HG02852 (cell line): ENCODE measurements around the gene ZDHHC11B.

Experiments used
- ATAC-seq: cut with Tn5 transposase; IDR thresholded peaks from one replicate; pipeline ENCODE4 v1.9.1; 2021; ENCODE audit warnings: mild to moderate bottlenecking, moderate library complexity; ENCODE audit not compliant: unreplicated experiment

Gene ZDHHC11B

GRCh38 chr5:675111-675870 lies 109.2 kb downstream of the ZDHHC11B start:
- ATAC-seq, result no peak

- ATAC-seq, result no peak
Measured at GRCh38 chr5:674630-675011, 109.9 kb downstream of the ZDHHC11B start.

GRCh38 chr5:673831-674629 lies 110.5 kb downstream of the ZDHHC11B start:
- ATAC-seq, result no peak

DNA sequence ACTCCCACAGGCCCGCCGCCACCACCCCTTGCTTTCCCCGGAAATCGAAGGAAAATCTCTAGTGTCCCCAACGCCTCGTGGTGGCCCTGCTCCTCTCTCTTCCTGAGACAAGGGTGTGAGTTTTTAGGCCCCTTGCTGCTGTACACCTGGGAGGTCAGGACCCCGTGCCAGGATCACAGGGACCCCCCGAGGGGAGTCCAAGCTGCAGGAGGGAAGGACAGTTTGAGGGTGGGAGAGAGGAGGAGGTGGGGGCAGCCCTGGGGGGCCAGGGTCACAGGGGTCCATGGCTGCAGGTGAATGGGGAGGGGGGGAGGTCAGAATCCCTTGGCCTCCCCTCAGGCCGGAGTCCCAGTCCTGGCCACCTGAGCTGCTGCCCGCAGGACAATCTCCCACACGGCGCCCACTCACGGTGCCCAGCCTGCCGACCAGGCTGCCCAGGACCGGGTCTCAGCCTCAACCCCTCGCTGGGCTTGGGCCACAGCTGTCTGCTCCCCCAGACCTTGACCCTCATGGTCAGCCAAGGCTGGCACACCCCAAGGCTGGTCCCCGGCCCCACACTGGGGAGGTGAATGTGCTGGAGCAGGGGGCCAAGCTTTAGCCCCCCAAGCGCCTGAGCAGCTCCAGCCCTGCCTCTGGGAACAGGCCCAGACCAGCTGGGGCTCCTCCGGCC lies 111.2 kb downstream of the ZDHHC11B start:
- ATAC-seq, result no peak

GRCh38 chr5:672329-673160 lies 112.0 kb downstream of the ZDHHC11B start:
- no peak for ATAC-seq

DNA sequence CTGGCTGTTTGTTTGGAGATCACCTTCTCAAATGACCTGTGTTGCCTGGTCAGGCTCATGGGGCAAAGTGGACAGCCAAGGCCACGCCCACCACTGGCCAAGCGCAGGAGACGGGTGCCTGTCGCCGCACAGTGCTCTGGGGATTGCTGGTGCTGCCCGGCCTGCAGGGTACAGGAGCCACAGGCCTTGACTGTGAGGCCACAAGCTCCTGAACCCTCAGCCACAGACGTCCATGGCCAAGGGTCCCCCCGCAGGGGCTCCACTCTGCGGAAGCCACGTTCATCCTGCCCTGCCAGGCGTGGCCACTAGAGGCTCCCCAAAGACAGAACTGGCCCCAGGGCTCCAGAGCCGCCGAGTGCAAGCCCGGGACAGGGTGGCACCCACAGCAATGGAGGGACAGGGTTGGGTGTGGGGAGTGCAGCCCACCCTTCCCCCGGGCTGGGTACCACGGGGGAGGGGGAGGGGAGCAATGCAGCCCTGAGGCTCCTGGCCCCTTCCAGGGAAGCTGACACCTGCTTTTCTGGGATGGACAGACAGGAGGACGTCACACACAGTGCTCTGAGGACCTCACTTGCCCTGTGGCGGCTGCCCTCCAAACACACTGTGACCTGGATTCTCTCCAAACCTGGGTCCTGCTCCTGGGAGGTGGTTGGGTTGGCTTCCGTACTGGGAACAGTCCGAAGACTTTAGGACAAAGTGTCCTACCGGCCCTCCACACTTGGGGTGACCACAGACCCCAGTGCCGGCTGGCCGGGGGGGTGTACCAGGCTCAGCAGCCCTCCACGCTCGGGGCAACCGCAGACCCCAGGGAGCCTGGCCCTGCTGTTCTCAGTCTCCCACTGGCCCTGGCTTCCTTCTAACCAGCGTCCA lies 112.8 kb downstream of the ZDHHC11B start:
- peak; percentile 64 for ATAC-seq

- no peak for ATAC-seq
Measured at GRCh38 chr5:670396-671270, 113.9 kb downstream of the ZDHHC11B start.

DNA sequence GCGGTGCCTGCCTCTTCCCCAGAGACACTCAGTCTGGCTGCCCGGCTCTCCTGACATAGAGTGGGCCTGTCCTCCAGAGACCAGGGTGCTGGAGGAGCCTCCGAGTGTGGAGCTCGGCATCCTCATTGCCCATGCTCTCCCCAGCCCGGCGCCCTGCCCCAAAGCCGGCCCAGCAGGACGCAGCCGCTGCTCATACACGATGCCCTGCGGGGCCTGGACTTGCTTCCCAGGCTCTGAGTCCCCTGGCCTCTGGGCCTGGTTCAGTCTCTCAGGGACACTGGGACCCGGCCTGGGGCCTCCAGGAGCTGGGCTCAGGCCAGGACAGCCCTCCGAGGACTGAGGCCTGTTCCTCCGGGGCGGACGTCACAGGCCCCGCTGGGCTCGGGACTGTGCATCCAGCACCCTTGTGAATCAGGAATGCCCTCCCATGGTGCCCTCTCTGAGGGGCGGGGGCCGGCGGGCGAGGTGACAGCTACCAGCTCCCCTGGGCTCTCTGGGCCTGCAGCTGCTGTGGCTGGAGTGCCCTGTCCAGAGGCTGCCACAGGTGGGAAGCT lies 114.6 kb downstream of the ZDHHC11B start:
- no peak for ATAC-seq

GRCh38 chr5:669111-669841 lies 115.3 kb downstream of the ZDHHC11B start:
- no peak for ATAC-seq

DNA sequence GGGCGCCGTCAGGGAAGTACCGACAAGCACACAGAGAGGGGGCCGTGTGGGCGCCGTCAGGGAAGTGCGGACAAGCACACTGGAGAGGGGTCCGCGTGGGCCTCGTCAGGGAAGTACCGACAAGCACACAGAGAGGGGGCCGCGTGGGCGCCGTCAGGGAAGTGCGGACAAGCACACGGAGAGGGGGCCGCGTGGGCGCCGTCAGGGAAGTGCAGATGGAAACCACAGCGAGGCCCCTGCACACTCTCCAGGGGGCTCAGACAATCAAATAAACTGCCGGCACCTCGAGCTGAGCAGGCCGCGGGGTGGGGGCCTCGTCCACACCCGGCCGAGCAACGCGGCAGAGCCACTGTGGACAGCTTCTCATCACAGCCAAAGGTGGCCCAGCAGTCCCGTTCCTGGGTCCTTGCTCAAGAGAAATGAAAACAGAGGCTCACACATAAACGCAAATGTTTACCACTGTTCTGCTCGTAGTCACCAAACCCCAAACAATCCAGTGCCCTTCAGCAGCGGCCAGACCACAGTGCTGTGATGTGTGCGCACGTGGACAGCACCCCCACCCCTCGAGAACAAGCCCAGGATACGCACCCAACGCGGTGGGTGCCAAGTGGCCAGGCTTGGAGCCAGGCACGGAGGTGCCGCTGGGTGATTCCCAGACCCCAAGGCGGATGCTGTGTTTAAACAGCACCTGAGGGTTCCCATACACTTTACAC lies 116.1 kb downstream of the ZDHHC11B start:
- no peak for ATAC-seq

- no peak for ATAC-seq
Measured at GRCh38 chr5:666816-667498, 117.6 kb downstream of the ZDHHC11B start.

DNA sequence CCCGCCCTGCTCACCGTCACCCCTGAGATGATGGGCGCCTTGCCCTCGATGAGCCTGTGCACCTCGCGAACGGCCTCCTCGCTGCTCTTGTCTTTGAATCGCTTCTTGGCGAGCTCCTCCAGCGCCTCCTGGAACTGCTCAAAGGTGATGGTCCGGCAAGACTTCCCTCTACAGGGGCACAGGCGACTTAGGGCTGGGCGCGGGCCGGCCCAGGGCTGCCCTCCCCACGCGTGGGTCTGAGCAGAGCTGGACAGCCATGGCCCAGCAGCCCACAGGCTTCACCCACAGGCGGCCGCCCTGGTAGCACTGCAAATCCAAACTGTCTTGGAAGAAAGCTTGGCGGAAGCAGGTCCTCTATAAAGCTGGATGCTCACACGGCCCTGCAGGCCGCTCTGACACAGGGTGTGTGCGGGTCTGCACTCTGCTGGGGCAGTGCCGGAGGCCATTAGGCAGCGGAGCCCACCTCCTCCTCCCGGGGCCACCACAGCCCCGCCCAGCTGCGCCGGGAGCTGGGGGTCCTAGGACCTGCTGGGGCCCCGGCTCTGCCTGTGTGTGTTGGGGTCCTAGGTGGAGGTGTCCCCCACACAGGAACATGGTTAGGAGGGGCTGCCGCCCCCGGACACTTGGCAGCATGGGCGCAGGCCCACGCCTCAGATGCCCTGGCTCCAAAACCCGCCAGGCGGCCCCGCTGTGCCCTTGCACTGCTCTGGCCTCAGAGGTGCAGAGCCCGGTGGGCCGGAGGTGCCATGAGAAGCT lies 118.4 kb downstream of the ZDHHC11B start:
- no peak for ATAC-seq

- ATAC-seq, result no peak
Measured at GRCh38 chr5:665541-665955, 119.0 kb downstream of the ZDHHC11B start.

GRCh38 chr5:664994-665360 lies 119.6 kb downstream of the ZDHHC11B start:
- ATAC-seq, result no peak

GRCh38 chr5:664343-664993 lies 120.1 kb downstream of the ZDHHC11B start:
- no peak for ATAC-seq
